K562 (cell line): Measurements from ENCODE around the gene SS18L1. TPM values are rescaled to one million over a fixed set of nuclear protein-coding genes. Genes with fewer than 3 reads are reported as not detected.

Source experiments
- AFF1 ChIP-seq, 2 experiments: fragments of 450-650 bp; IDR thresholded peaks; 2 replicates each; pipeline ENCODE4 v1.6.1; 2018; ENCODE audit warnings: mild to moderate bottlenecking in 2 of 2, low read depth in 1 of 2; ENCODE audit not compliant: partially characterized antibody in 2 of 2
- BMI1 ChIP-seq: fragments of 150-350 bp; IDR thresholded peaks from 2 replicates; pipeline ENCODE4 v1.6.1; 2014; ENCODE audit warnings: low read length
- CEBPZ ChIP-seq: fragments of 150-350 bp; IDR thresholded peaks from 2 replicates; pipeline ENCODE4 v1.6.1; 2014; ENCODE audit warnings: low read depth, mild to moderate bottlenecking, low read length, borderline replicate concordance
- CTCF ChIP-seq, 3 experiments: IDR thresholded peaks in 2 of 3; conservative IDR thresholded peaks in 1 of 3; 2 replicates each; pipeline ENCODE4 v1.5.1; 2011 to 2012; ENCODE audit warnings: low read length in 3 of 3, mild to moderate bottlenecking in 3 of 3, control low read depth in 2 of 3, improper control_type of control experiment in 1 of 3, inconsistent platforms in 1 of 3, low read depth in 1 of 3, mixed read lengths in 1 of 3, moderate library complexity in 1 of 3; ENCODE audit not compliant: insufficient read depth in 2 of 3
- HDGF ChIP-seq: fragments of 450-650 bp; IDR thresholded peaks from 2 replicates; pipeline ENCODE4 v1.6.1; 2016
- MLX ChIP-seq, 2 experiments: fragments of 450-650 bp in 1 of 2; sonication (generic) in 1 of 2; formaldehyde crosslinking; conservative IDR thresholded peaks; 2 replicates each; pipeline versions ENCODE4 v1.4.0 to v1.8.1; 2020 to 2022; ENCODE audit warnings: mild to moderate bottlenecking in 1 of 2, missing genetic modification reagents in 1 of 2
- NEUROD1 ChIP-seq: fragments of 150-350 bp; IDR thresholded peaks from 2 replicates; pipeline ENCODE4 v1.6.1; 2014; ENCODE audit warnings: borderline replicate concordance, low read length, low read depth; ENCODE audit not compliant: partially characterized antibody
- NFATC3 ChIP-seq: fragments of 450-650 bp; IDR thresholded peaks from 2 replicates; pipeline ENCODE4 v1.6.1; 2017; ENCODE audit warnings: mild to moderate bottlenecking
- WHSC1 ChIP-seq: IDR thresholded peaks from one replicate; pipeline ENCODE4 v1.6.1; 2012; ENCODE audit warnings: low read length, control low read depth, inconsistent platforms
- ZBTB26 ChIP-seq: fragments of 450-650 bp; formaldehyde crosslinking; IDR thresholded peaks from 2 replicates; pipeline ENCODE4 v1.4.0; 2022; ENCODE audit warnings: missing genetic modification characterization
- ZFP91 ChIP-seq: sonication (generic); formaldehyde crosslinking; IDR thresholded peaks from 2 replicates; pipeline ENCODE4 v1.8.0; 2022; ENCODE audit warnings: mild to moderate bottlenecking, missing genetic modification reagents
- ZNF444 ChIP-seq: fragments of 250-450 bp; sonication (Bioruptor Pico); IDR thresholded peaks from 2 replicates; pipeline ENCODE4 v1.4.0; 2020; ENCODE audit warnings: mild to moderate bottlenecking, moderate library complexity
- polyA plus RNA-seq, 8 experiments: library from polyadenylated mRNA; depleted of rRNA in 4 of 8; stranded (reverse) in 5 of 8; unstranded in 3 of 8; fragments of >200 nt; fragmentation: Nextera tagmentation in 2 of 8; fragmentation: Illumina TruSeq in 1 of 8; extraction: Ambion mirVana in 2 of 8; extraction: Trizol in 1 of 8; gene quantifications; 2 replicates each; pipeline versions ENCODE4 v1.2.1 to v1.2.3, GENCODE V29; 2011 to 2014; ENCODE audit warnings: inconsistent platforms in 1 of 8, missing spikeins in 1 of 8
- total RNA-seq, 7 experiments: library from RNA; depleted of rRNA in 6 of 7; stranded (reverse); fragments of >200 nt in 6 of 7; fragmentation: Illumina TruSeq in 2 of 7; extraction: Trizol in 2 of 7; gene quantifications; 2 replicates each; pipeline versions ENCODE4 v1.2.1 to v1.2.3, GENCODE V29; 2011 to 2021; ENCODE audit warnings: low replicate concordance in 1 of 7

SS18L1 gene
- total and polyA plus RNA-seq, 9 of the 15 experiments (the other 6 are each of a cell fraction or from before 2014, with no cell fraction given): 2.7 to 28.3 (median 15.1) TPM

- TF ChIP-seq CEBPZ: no peak
- TF ChIP-seq ZNF444 (CRISPR knock-in tag): no peak
- no peak for TF ChIP-seq ZBTB26 (CRISPR knock-in tag)
- TF ChIP-seq CTCF (IDR thresholded peaks at IDR 0.05 in 2 of 3, conservative IDR thresholded peaks at IDR 0.05 in 1 of 3; ENCODE audit: insufficient read depth in 2 of 3, low read depth in 1 of 3, low read length in 3 of 3): no peak
- TF ChIP-seq MLX (CRISPR knock-in tag; conservative IDR thresholded peaks at IDR 0.05): no peak
- TF ChIP-seq NEUROD1: peak; percentile 50
- no peak for TF ChIP-seq AFF1 (IDR thresholded peaks at IDR 0.05; ENCODE audit: low read depth in 1 of 2, partially characterized antibody in 2 of 2)
- TF ChIP-seq BMI1: no peak
- TF ChIP-seq ZFP91 (CRISPR knock-in tag): no peak
- no peak for TF ChIP-seq WHSC1
- no peak for TF ChIP-seq HDGF
- TF ChIP-seq NFATC3: no peak
Observed at GRCh38 chr20:62121776-62122653, 21.6 kb upstream of the SS18L1 start, which contains the start of gene LSM14B (continued).
